Suppressor macrophage (primary cell): Measurements from ENCODE around the gene AFG3L2.
A peak's percentile ranks its signal among the peaks of the same experiment; 100 is the strongest.
"Not testable (repeated sequence)": the region's sequence is repeated elsewhere in the genome, so short reads cannot be mapped to it uniquely, and the experiment has no call there.

Experiments used
- DNase-seq, 4 experiments: peaks; one replicate each; pipeline ENCODE4 v3.0.0-alpha.2; 2020 to 2022
- total RNA-seq, 17 experiments: gene quantifications; one replicate each; lab custom pipeline; 2026; ENCODE audit warnings: mixed read lengths in 6 of 17, inconsistent platforms in 3 of 17; lab: John Stamatoyannopoulos, UW

The AFG3L2 gene
- 55.0 to 146 (median 114) reads per million in 17 experiments for total RNA-seq

- DNase-seq, result peak; percentile 99 to 100 (median 100)
Observed at GRCh38 chr18:12376754-12377555, at the start of gene AFG3L2. Gene AFG3L2 (minus strand): TSS chr18:12377227. CDS start chr18:12377082, 145 bp downstream.

- no peak for DNase-seq
Observed at GRCh38 chr18:12424252-12424651, 47.2 kb upstream of the AFG3L2 start.

- DNase-seq, result no peak
Observed at GRCh38 chr18:12423820-12424219, 46.8 kb upstream of the AFG3L2 start.

- DNase-seq, result no peak
Observed at GRCh38 chr18:12423393-12423792, 46.4 kb upstream of the AFG3L2 start.

- peak in 3 of 4 experiments; percentile 41 to 51 (median 45) for DNase-seq
Observed at GRCh38 chr18:12422936-12423335, 45.9 kb upstream of the AFG3L2 start.

- DNase-seq, result no peak
Observed at GRCh38 chr18:12421732-12422131, 44.7 kb upstream of the AFG3L2 start.

- DNase-seq, result peak in 1 of 4 experiments; percentile 22
Observed at GRCh38 chr18:12420821-12421421, 43.9 kb upstream of the AFG3L2 start.

GRCh38 chr18:12417687-12418086, 40.7 kb upstream of the AFG3L2 start:
- DNase-seq, result no peak

GRCh38 chr18:12416098-12416729, 39.2 kb upstream of the AFG3L2 start:
- no peak for DNase-seq

GRCh38 chr18:12411456-12411855, 34.4 kb upstream of the AFG3L2 start:
- no peak for DNase-seq

GRCh38 chr18:12410747-12411146, 33.7 kb upstream of the AFG3L2 start:
- not testable (repeated sequence) for DNase-seq

- no peak for DNase-seq
Observed at GRCh38 chr18:12410081-12410481, 33.1 kb upstream of the AFG3L2 start.

- DNase-seq, result no peak
Observed at GRCh38 chr18:12409469-12409868, 32.4 kb upstream of the AFG3L2 start.

- peak; percentile 19 to 40 (median 38) for DNase-seq
Observed at GRCh38 chr18:12408247-12408869, 31.3 kb upstream of the AFG3L2 start.

GRCh38 chr18:12406371-12407111, 29.5 kb upstream of the AFG3L2 start:
- peak in 2 of 4 experiments; percentile 26 to 59 for DNase-seq

- no peak for DNase-seq
Observed at GRCh38 chr18:12405066-12405465, 28.0 kb upstream of the AFG3L2 start.

GRCh38 chr18:12403601-12404506, 26.8 kb upstream of the AFG3L2 start:
- peak; percentile 70 to 85 (median 78) for DNase-seq

- DNase-seq, result no peak
Observed at GRCh38 chr18:12401881-12402280, 24.9 kb upstream of the AFG3L2 start.

GRCh38 chr18:12399231-12399630, 22.2 kb upstream of the AFG3L2 start:
- no peak for DNase-seq

- no peak for DNase-seq
Observed at GRCh38 chr18:12398625-12399024, 21.6 kb upstream of the AFG3L2 start.

- DNase-seq, result no peak
Observed at GRCh38 chr18:12397793-12398192, 20.8 kb upstream of the AFG3L2 start.
